GM19023 (cell line): ENCODE measurements around the gene MYRIP.
"Not testable (repeated sequence)": the region's sequence is repeated elsewhere in the genome, so short reads cannot be mapped to it uniquely, and the experiment has no call there.

Source experiments
- ATAC-seq: cut with Tn5 transposase; IDR thresholded peaks from one replicate; pipeline ENCODE4 v1.9.1; 2021; ENCODE audit warnings: mild to moderate bottlenecking, moderate library complexity; ENCODE audit not compliant: unreplicated experiment

Gene MYRIP

GRCh38 chr3:40258555-40258954 lies 449.1 kb downstream of the MYRIP start:
- no peak for ATAC-seq

- no peak for ATAC-seq
Measured at GRCh38 chr3:40262331-40262730, 452.9 kb downstream of the MYRIP start.

- ATAC-seq = no peak
Measured at GRCh38 chr3:40264451-40264850, 455.0 kb downstream of the MYRIP start.

GRCh38 chr3:40265181-40265580 lies 455.8 kb downstream of the MYRIP start:
- no peak for ATAC-seq

- ATAC-seq = no peak
Measured at GRCh38 chr3:40267937-40268724, 458.7 kb downstream of the MYRIP start.

GRCh38 chr3:40268802-40269524 lies 459.6 kb downstream of the MYRIP start:
- ATAC-seq = no peak

GRCh38 chr3:40278791-40279190 lies 469.4 kb downstream of the MYRIP start:
- ATAC-seq = no peak

GRCh38 chr3:40281995-40282394 lies 472.6 kb downstream of the MYRIP start:
- ATAC-seq = no peak

GRCh38 chr3:40283057-40283456 lies 473.6 kb downstream of the MYRIP start:
- not testable (repeated sequence) for ATAC-seq

GRCh38 chr3:40287248-40287647 lies 477.8 kb downstream of the MYRIP start:
- no peak for ATAC-seq

GRCh38 chr3:40290396-40290795 lies 481.0 kb downstream of the MYRIP start:
- ATAC-seq = no peak

GRCh38 chr3:40291471-40291870 lies 482.1 kb downstream of the MYRIP start:
- no peak for ATAC-seq

- no peak for ATAC-seq
Measured at GRCh38 chr3:40292637-40293349, 483.4 kb downstream of the MYRIP start.

- no peak for ATAC-seq
Measured at GRCh38 chr3:40294434-40294833, 485.0 kb downstream of the MYRIP start.

GRCh38 chr3:40298075-40298474 lies 488.7 kb downstream of the MYRIP start:
- ATAC-seq = no peak

- no peak for ATAC-seq
Measured at GRCh38 chr3:40299130-40299720, 489.8 kb downstream of the MYRIP start.

GRCh38 chr3:40299721-40300335 lies 490.4 kb downstream of the MYRIP start:
- ATAC-seq = no peak

- ATAC-seq = no peak
Measured at GRCh38 chr3:40302784-40303183, 493.4 kb downstream of the MYRIP start.

GRCh38 chr3:40304352-40304751 lies 494.9 kb downstream of the MYRIP start:
- no peak for ATAC-seq

GRCh38 chr3:40306336-40306735 lies 496.9 kb downstream of the MYRIP start:
- no peak for ATAC-seq

- ATAC-seq = no peak
Measured at GRCh38 chr3:40307176-40307575, 497.8 kb downstream of the MYRIP start.
